Measurements from ENCODE around the gene C3orf18.

The C3orf18 gene

GRCh38 chr3:50607271-50608091 lies 39.9 kb upstream of the C3orf18 start:
- Mint-ChIP-seq H3K36me3 (peaks cover 100% of the 10 kb centered on the region), H3K27ac (peak overlapping the region; percentile 99), H3K4me1 (peaks cover 80% of the 10 kb centered on the region), H3K9me3 (no peaks in the 10 kb centered on the region), H3K4me3 (peak overlapping the region; percentile 98)
- DNase-seq (ENCODE audit: low spot score in 2 of 2): no peak
- no peak for ATAC-seq

- DNase-seq (ENCODE audit: low spot score in 2 of 2) (peak in 1 of 2 donors; percentile 56), ATAC-seq (no peak)
- peak overlapping the region; percentile 98 for H3K4me3 Mint-ChIP-seq
- H3K36me3 Mint-ChIP-seq: peaks cover 100% of the 10 kb centered on the region
- peaks cover 80% of the 10 kb centered on the region for H3K4me1 Mint-ChIP-seq
- H3K9me3 Mint-ChIP-seq: no peaks in the 10 kb centered on the region
- H3K27ac Mint-ChIP-seq: peak overlapping the region; percentile 99
Observed at GRCh38 chr3:50606596-50606995, 39.0 kb upstream of the C3orf18 start.

- peak overlapping the region; percentile 98 for H3K4me3 Mint-ChIP-seq
- no peak for DNase-seq (ENCODE audit: low spot score in 2 of 2)
- H3K27ac Mint-ChIP-seq: peak overlapping the region; percentile 99
- H3K36me3 Mint-ChIP-seq: peaks cover 100% of the 10 kb centered on the region
- no peaks in the 10 kb centered on the region for H3K9me3 Mint-ChIP-seq
- no peak for ATAC-seq
- H3K4me1 Mint-ChIP-seq: peaks cover 86% of the 10 kb centered on the region
Observed at GRCh38 chr3:50605901-50606326, 38.4 kb upstream of the C3orf18 start.

GRCh38 chr3:50604628-50605588 lies 37.4 kb upstream of the C3orf18 start:
- Mint-ChIP-seq H3K4me3 (peak overlapping the region; percentile 98), H3K4me1 (peaks cover 89% of the 10 kb centered on the region), H3K9me3 (no peaks in the 10 kb centered on the region), H3K27ac (peak overlapping the region; percentile 99), H3K36me3 (peaks cover 100% of the 10 kb centered on the region)
- DNase-seq (ENCODE audit: low spot score in 2 of 2): no peak
- no peak for ATAC-seq

- H3K27ac Mint-ChIP-seq: peak overlapping the region; percentile 99
- no peaks in the 10 kb centered on the region for H3K9me3 Mint-ChIP-seq
- DNase-seq (ENCODE audit: low spot score in 2 of 2) (no peak), ATAC-seq (no peak)
- peaks cover 100% of the 10 kb centered on the region for H3K36me3 Mint-ChIP-seq
- peaks cover 91% of the 10 kb centered on the region for H3K4me1 Mint-ChIP-seq
- peak overlapping the region; percentile 98 for H3K4me3 Mint-ChIP-seq
Observed at GRCh38 chr3:50604110-50604621, 36.6 kb upstream of the C3orf18 start.

GRCh38 chr3:50603261-50604109 lies 35.9 kb upstream of the C3orf18 start:
- peaks cover 91% of the 10 kb centered on the region for H3K4me1 Mint-ChIP-seq
- H3K9me3 Mint-ChIP-seq: no peaks in the 10 kb centered on the region
- peak overlapping the region; percentile 99 for H3K27ac Mint-ChIP-seq
- DNase-seq (ENCODE audit: low spot score in 2 of 2) (no peak), ATAC-seq (no peak)
- H3K4me3 Mint-ChIP-seq: peak overlapping the region; percentile 98
- H3K36me3 Mint-ChIP-seq: peaks cover 97% of the 10 kb centered on the region

GRCh38 chr3:50602595-50603191 lies 35.1 kb upstream of the C3orf18 start:
- DNase-seq (ENCODE audit: low spot score in 2 of 2) (no peak), ATAC-seq (no peak)
- Mint-ChIP-seq H3K4me1 (peaks cover 91% of the 10 kb centered on the region), H3K9me3 (no peaks in the 10 kb centered on the region), H3K27ac (peak overlapping the region; percentile 99), H3K36me3 (peaks cover 96% of the 10 kb centered on the region), H3K4me3 (peak overlapping the region; percentile 98)

GRCh38 chr3:50600841-50601591 lies 33.5 kb upstream of the C3orf18 start:
- Mint-ChIP-seq H3K36me3 (peaks cover 79% of the 10 kb centered on the region), H3K9me3 (no peaks in the 10 kb centered on the region), H3K4me1 (peaks cover 85% of the 10 kb centered on the region), H3K27ac (peak overlapping the region; percentile 99), H3K4me3 (peak overlapping the region; percentile 98)
- ATAC-seq (peak; percentile 82), DNase-seq (ENCODE audit: low spot score in 2 of 2) (peak; percentile 79 to 94)

GRCh38 chr3:50600141-50600753 lies 32.7 kb upstream of the C3orf18 start:
- H3K4me3 Mint-ChIP-seq: peak overlapping the region; percentile 98
- no peak for DNase-seq (ENCODE audit: low spot score in 2 of 2)
- H3K9me3 Mint-ChIP-seq: no peaks in the 10 kb centered on the region
- ATAC-seq: no peak
- peak overlapping the region; percentile 99 for H3K27ac Mint-ChIP-seq
- H3K4me1 Mint-ChIP-seq: peaks cover 81% of the 10 kb centered on the region
- peaks cover 72% of the 10 kb centered on the region for H3K36me3 Mint-ChIP-seq

GRCh38 chr3:50599716-50600118 lies 32.2 kb upstream of the C3orf18 start:
- Mint-ChIP-seq H3K4me1 (peaks cover 80% of the 10 kb centered on the region), H3K27ac (peak overlapping the region; percentile 99), H3K4me3 (peak overlapping the region; percentile 98), H3K36me3 (peaks cover 66% of the 10 kb centered on the region), H3K9me3 (no peaks in the 10 kb centered on the region)
- ATAC-seq (no peak), DNase-seq (ENCODE audit: low spot score in 2 of 2) (no peak)

- Mint-ChIP-seq H3K9me3 (no peaks in the 10 kb centered on the region), H3K4me3 (peak overlapping the region; percentile 98), H3K27ac (peak overlapping the region; percentile 99), H3K36me3 (peaks cover 61% of the 10 kb centered on the region), H3K4me1 (peaks cover 80% of the 10 kb centered on the region)
- ATAC-seq (no peak), DNase-seq (ENCODE audit: low spot score in 2 of 2) (no peak)
Observed at GRCh38 chr3:50599115-50599715, 31.7 kb upstream of the C3orf18 start.

GRCh38 chr3:50594253-50594785 lies 26.8 kb upstream of the C3orf18 start:
- DNase-seq (ENCODE audit: low spot score in 2 of 2) (no peak), ATAC-seq (no peak)
- H3K4me3 Mint-ChIP-seq: no peak overlapping the region
- H3K27ac Mint-ChIP-seq: peak overlapping the region; percentile 97
- peaks cover 47% of the 10 kb centered on the region for H3K36me3 Mint-ChIP-seq
- peaks cover 72% of the 10 kb centered on the region for H3K4me1 Mint-ChIP-seq
- no peaks in the 10 kb centered on the region for H3K9me3 Mint-ChIP-seq

GRCh38 chr3:50592568-50592967 lies 25.0 kb upstream of the C3orf18 start:
- Mint-ChIP-seq H3K4me3 (peak overlapping the region; percentile 54), H3K9me3 (no peaks in the 10 kb centered on the region), H3K4me1 (peaks cover 71% of the 10 kb centered on the region), H3K27ac (peak overlapping the region; percentile 97), H3K36me3 (peaks cover 51% of the 10 kb centered on the region)
- DNase-seq (ENCODE audit: low spot score in 2 of 2): no peak
- ATAC-seq: no peak

Data from stimulated activated effector memory CD8-positive, alpha-beta T cell treated with anti-CD3 and anti-CD28 coated beads, Interleukin-12 subunit alpha, Interleukin-12 subunit beta, amount 100 ng/mL, for 72 hours (primary cell).